ENCODE data around the gene LMBR1L. TPM values are rescaled to one million over a fixed set of nuclear protein-coding genes. Genes with fewer than 3 reads are reported as not detected.

Gene LMBR1L
- polyA plus RNA-seq, 1 donor from 2014 or later, result 344 TPM

- TF ChIP-seq RAD21 (conservative IDR thresholded peaks at IDR 0.05) (no peak), EP300 (conservative IDR thresholded peaks at IDR 0.05; ENCODE audit: poor library complexity, severe bottlenecking) (no peak), TAF1 (IDR thresholded peaks at IDR 0.05; ENCODE audit: low read depth) (no peak), SMC3 (conservative IDR thresholded peaks at IDR 0.05; ENCODE audit: poor library complexity) (no peak), CTCF (IDR thresholded peaks at IDR 0.05; ENCODE audit: poor library complexity, severe bottlenecking) (no peak), MXI1 (conservative IDR thresholded peaks at IDR 0.05; ENCODE audit: poor library complexity, severe bottlenecking) (no peak), REST (IDR thresholded peaks at IDR 0.05; ENCODE audit: borderline replicate concordance) (no peak), POLR2AphosphoS5 (IDR thresholded peaks at IDR 0.05) (no peak), EZH2 (IDR thresholded peaks at IDR 0.05; ENCODE audit: borderline replicate concordance, insufficient read depth, low read length, poor library complexity, severe bottlenecking) (no peak)
- Histone ChIP-seq H3K27me3 (ENCODE audit: insufficient read depth, low read depth, low read length) (peaks cover 52% of the 10 kb centered on the region), H2AFZ (ENCODE audit: low read depth, low read length) (no peak overlapping the region), H3K27ac (ENCODE audit: low read length) (no peak overlapping the region), H4K20me1 (ENCODE audit: insufficient read depth) (no peaks in the 10 kb centered on the region), H3K4me2 (ENCODE audit: low read length) (no peak overlapping the region), H3K4me3 (ENCODE audit: low read length) (no peak overlapping the region), H3F3A (ENCODE audit: insufficient read depth, low read length, poor library complexity, severe bottlenecking) (no peaks in the 10 kb centered on the region), H3K9ac (ENCODE audit: low read length) (no peak overlapping the region), H3K9me2 (ENCODE audit: insufficient read depth, low read length) (no peaks in the 10 kb centered on the region), H3K79me2 (replicated peaks; ENCODE audit: insufficient read depth, low read length) (no peaks in the 10 kb centered on the region), H3K36me3 (ENCODE audit: insufficient read depth, low read length) (peaks cover 7% of the 10 kb centered on the region), H3K9me3 (ENCODE audit: low read length) (no peaks in the 10 kb centered on the region)
Observed at GRCh38 chr12:49094975-49095365, 15.7 kb downstream of the LMBR1L start.

- H3K27me3 ChIP-seq (ENCODE audit: insufficient read depth, low read depth, low read length), result peaks cover 58% of the 10 kb centered on the region
- no peak within 1 kb of the TSS for H3K9ac ChIP-seq (ENCODE audit: low read length)
- H3K9me2 ChIP-seq (ENCODE audit: insufficient read depth, low read length), result no peaks in the 10 kb centered on the region
- H3K79me2 ChIP-seq (replicated peaks; ENCODE audit: insufficient read depth, low read length), result no peaks in the 10 kb centered on the region
- no peaks in the 10 kb centered on the region for H3K9me3 ChIP-seq (ENCODE audit: low read length)
- peak within 1 kb of the TSS; percentile 48 for H3K4me3 ChIP-seq (ENCODE audit: low read length)
- H3K27ac ChIP-seq (ENCODE audit: low read length), result no peak within 1 kb of the TSS
- H4K20me1 ChIP-seq (ENCODE audit: insufficient read depth), result no peaks in the 10 kb centered on the region
- H3K4me2 ChIP-seq (ENCODE audit: low read length), result no peak within 1 kb of the TSS
- H2AFZ ChIP-seq (ENCODE audit: low read depth, low read length), result no peak within 1 kb of the TSS
- peaks cover 7% of the 10 kb centered on the region for H3K36me3 ChIP-seq (ENCODE audit: insufficient read depth, low read length)
- H3F3A ChIP-seq (ENCODE audit: insufficient read depth, low read length, poor library complexity, severe bottlenecking), result no peaks in the 10 kb centered on the region
- no peak for TF ChIP-seq SMC3 (conservative IDR thresholded peaks at IDR 0.05; ENCODE audit: poor library complexity)
- peak; percentile 7 for TF ChIP-seq POLR2AphosphoS5 (IDR thresholded peaks at IDR 0.05)
Observed at GRCh38 chr12:49094160-49094974, 16.3 kb downstream of the LMBR1L start, which contains the start of gene DHH. Gene DHH (minus strand): TSS chr12:49094801. CDS start chr12:49094512, 289 bp downstream.

All from neural cell (in vitro differentiated cells).